T-helper 2 cell treated with Interferon-gamma antibody and Interleukin-4, amounts not matched to agents 100 ng/mL and 5 ng/mL, for 36 hours (primary cell): ENCODE data around the gene PLEKHN1. TPM values are rescaled to one million over a fixed set of nuclear protein-coding genes. Genes with fewer than 3 reads are reported as not detected.

Experiments
- intact Hi-C: fragments of 100-400 bp; cut with micrococcal nuclease; formaldehyde crosslinking; loops from one replicate; pipeline ENCODE4 v1.15.1; 2023
- total RNA-seq: library from RNA; stranded (reverse); gene quantifications from 2 replicates; pipeline ENCODE4 v1.2.3, GENCODE V29; 2022

PLEKHN1 gene
- total RNA-seq, 1 donor from 2014 or later = 2.2 TPM

DNA sequence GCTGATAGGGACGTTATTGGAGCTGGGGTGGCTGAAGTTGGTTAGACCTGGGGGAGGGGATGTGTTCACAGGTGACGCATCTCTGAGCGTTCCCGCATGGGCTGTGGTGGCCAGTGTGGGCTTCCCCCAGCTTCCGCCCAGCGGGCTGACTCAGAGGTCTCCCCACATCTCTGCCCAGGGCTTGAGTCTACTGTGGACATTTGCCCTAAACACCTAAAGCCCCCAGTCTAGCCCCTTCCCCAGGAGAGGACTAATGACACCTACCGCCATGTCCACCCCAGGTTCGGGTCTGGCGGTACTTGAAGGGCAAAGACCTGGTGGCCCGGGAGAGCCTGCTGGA lies 55.6 kb downstream of the PLEKHN1 start:
- intact Hi-C loops = loop anchor here (5.0 kb wide), 1 partner anchor 35 kb away; no protein-coding TSS in a partner anchor

GRCh38 chr1:1022302-1023009 lies 56.2 kb downstream of the PLEKHN1 start:
- intact Hi-C loops = loop anchor here (5.0 kb wide), 1 partner anchor 35 kb away; no protein-coding TSS in a partner anchor

- intact Hi-C loops = loop anchor here (5.0 kb wide), 1 partner anchor 34 kb away; no protein-coding TSS in a partner anchor
Observed at GRCh38 chr1:1023700-1024099, 57.4 kb downstream of the PLEKHN1 start.

GRCh38 chr1:1024149-1024770 lies 58.0 kb downstream of the PLEKHN1 start:
- intact Hi-C loops = loop anchor here (5.0 kb wide), 1 partner anchor 33 kb away; no protein-coding TSS in a partner anchor

GRCh38 chr1:1024771-1025699 lies 58.8 kb downstream of the PLEKHN1 start:
- intact Hi-C loops = loop anchor here (5.0 kb wide), 1 partner anchor 32 kb away; no protein-coding TSS in a partner anchor

Other genes with a start within 250 kb of the PLEKHN1 start
- not detected in 2 replicates for gene SAMD11, start 42.6 kb upstream of the PLEKHN1 start, total RNA-seq
- gene NOC2L, start 7.2 kb upstream of the PLEKHN1 start, total RNA-seq = 87.0 and 90.7 TPM in 2 replicates
- gene KLHL17, start 5.9 kb upstream of the PLEKHN1 start, total RNA-seq = 23.8 and 26.3 TPM in 2 replicates
- gene PERM1, start 15.6 kb downstream of the PLEKHN1 start, total RNA-seq = not detected in 2 replicates
- gene HES4, start 33.6 kb downstream of the PLEKHN1 start, total RNA-seq = 0.18 TPM in 1 of 2 replicates, not detected in the other
- 101 and 102 TPM in 2 replicates for gene ISG15, start 47.0 kb downstream of the PLEKHN1 start, total RNA-seq
- 3.7 and 4.2 TPM in 2 replicates for gene AGRN, start 53.6 kb downstream of the PLEKHN1 start, total RNA-seq
- not detected in 2 replicates for gene RNF223, start 107.8 kb downstream of the PLEKHN1 start, total RNA-seq
- 16.3 and 16.8 TPM in 2 replicates for gene C1orf159, start 149.6 kb downstream of the PLEKHN1 start, total RNA-seq
- 0.30 and 0.89 TPM in 2 replicates for gene TTLL10, start 207.4 kb downstream of the PLEKHN1 start, total RNA-seq
- 26.8 and 29.8 TPM in 2 replicates for gene TNFRSF18, start 240.1 kb downstream of the PLEKHN1 start, total RNA-seq
- 46.0 and 47.8 TPM in 2 replicates for gene TNFRSF4, start 247.7 kb downstream of the PLEKHN1 start, total RNA-seq